Measurements from ENCODE around the gene PLA2G4D.

PLA2G4D gene

GRCh38 chr15:42018306-42019224 lies 75.8 kb downstream of the PLA2G4D start:
- Histone ChIP-seq H2AFZ (no peak overlapping the region), H3K4me3 (ENCODE audit: low read depth, low read length) (no peak overlapping the region), H3K4me1 (no peaks in the 10 kb centered on the region), H3K27ac (no peak overlapping the region), H3K9ac (no peak overlapping the region), H3K36me3 (ENCODE audit: control insufficient read depth, insufficient read depth, low read length) (no peaks in the 10 kb centered on the region), H3K9me3 (ENCODE audit: control insufficient read depth, low read length) (no peaks in the 10 kb centered on the region), H3K4me2 (ENCODE audit: low read length) (no peak overlapping the region), H3K79me2 (no peaks in the 10 kb centered on the region), H3K27me3 (ENCODE audit: control insufficient read depth, insufficient read depth, low read length) (no peaks in the 10 kb centered on the region)
- no peak for TF ChIP-seq CTCF (IDR thresholded peaks at IDR 0.05)

Data from parathyroid adenoma (tissue), 2 donors.